ENCODE data around the gene MAVS.

- TF ChIP-seq POLR2A (IDR thresholded peaks at IDR 0.05), result no peak
- TF ChIP-seq, protein P1, sequence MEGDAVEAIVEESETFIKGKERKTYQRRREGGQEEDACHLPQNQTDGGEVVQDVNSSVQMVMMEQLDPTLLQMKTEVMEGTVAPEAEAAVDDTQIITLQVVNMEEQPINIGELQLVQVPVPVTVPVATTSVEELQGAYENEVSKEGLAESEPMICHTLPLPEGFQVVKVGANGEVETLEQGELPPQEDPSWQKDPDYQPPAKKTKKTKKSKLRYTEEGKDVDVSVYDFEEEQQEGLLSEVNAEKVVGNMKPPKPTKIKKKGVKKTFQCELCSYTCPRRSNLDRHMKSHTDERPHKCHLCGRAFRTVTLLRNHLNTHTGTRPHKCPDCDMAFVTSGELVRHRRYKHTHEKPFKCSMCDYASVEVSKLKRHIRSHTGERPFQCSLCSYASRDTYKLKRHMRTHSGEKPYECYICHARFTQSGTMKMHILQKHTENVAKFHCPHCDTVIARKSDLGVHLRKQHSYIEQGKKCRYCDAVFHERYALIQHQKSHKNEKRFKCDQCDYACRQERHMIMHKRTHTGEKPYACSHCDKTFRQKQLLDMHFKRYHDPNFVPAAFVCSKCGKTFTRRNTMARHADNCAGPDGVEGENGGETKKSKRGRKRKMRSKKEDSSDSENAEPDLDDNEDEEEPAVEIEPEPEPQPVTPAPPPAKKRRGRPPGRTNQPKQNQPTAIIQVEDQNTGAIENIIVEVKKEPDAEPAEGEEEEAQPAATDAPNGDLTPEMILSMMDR (IDR thresholded peaks at IDR 0.05), result no peak
Observed at GRCh38 chr20:3808544-3808943, 38.1 kb upstream of the MAVS start.

Data from testis (tissue), 2 donors.